Fibroblast of skin of scalp (primary cell): Measurements from ENCODE around the gene VPS51.

Experiments used
- DNase-seq: peaks from one replicate; pipeline ENCODE4 v3.0.0-alpha.2; 2013

VPS51 gene

DNA sequence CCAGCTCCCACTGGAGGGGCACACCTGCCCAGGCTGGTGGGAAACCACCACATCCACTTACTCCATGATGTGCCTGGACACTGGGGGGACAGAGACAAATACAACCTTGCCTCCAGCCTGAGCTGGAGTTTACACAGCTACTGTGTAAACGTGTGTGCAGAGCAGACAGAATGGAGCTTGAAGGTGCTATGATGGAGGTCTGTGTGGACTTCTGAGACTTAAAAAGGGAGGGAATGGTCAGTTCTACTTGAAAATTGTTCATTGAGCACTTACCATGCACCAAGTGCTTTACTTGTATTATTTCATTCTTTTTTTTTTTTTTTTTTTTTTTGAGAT is 23.4 kb upstream of the VPS51 start:
- no peak for DNase-seq

DNA sequence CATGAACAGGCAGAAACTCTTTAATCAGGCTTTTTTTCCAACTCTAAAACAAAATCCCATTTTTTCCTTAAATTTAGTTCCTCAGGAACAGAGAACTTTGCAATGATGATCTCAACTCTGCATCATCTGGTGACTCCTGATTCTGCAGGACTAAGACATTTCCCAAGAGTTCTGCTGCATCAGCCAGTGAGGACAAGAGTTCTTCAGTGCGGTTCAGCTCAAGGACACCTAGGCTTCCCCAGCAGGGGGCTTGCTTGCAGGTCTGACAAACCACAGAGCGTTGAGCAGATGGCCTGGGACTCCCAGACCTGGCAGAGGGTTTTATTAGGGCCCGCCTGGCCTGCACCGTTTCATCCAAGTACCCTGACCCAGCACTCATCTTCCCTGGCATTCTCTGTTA is 18.6 kb upstream of the VPS51 start:
- DNase-seq: no peak

DNA sequence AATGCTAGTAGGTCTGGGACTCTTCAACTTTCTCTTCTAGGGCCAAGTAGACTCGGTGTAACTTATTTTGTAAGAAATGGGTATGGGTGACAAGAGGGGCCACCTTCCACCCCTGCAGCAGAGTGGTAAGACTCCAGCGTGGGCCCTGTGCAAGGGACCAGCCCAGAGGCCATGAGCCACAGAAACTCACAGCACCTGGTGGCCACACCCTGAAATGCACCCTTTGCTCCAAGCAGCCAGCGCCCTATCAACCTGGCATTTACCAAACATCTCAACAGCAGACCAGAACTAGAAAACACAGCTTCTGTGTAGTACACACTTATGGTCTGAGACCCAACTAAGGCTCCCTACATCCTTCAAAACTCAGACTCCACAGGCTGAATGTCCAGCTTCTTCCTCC is 17.9 kb upstream of the VPS51 start:
- DNase-seq: no peak

DNA sequence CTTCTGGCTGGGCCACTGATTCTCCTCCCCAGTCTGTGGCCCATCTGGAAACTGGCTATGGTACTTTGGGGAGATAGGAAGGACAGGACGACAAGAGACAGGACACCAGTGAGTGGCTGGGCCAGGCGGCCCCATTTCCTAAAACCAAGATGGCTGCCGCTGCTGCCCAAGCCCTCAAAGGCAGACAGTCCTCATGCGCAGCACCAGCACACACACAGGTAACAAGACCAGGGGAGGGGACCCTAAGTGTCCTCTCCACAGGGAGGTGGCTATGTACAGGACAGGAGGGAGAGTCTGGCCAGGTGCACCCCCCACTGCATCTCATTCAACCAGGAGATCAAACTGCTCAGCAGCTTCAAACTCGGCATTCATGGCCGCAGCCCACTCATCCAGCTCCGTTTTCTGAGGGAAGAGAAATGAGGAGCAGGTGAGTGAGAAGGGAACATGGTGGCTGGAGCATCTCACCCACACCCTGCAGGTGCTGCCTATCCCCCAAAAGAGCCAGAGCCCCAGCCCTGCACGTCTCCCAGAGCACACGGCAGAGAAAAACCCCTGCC is 17.1 kb upstream of the VPS51 start:
- DNase-seq: no peak

DNA sequence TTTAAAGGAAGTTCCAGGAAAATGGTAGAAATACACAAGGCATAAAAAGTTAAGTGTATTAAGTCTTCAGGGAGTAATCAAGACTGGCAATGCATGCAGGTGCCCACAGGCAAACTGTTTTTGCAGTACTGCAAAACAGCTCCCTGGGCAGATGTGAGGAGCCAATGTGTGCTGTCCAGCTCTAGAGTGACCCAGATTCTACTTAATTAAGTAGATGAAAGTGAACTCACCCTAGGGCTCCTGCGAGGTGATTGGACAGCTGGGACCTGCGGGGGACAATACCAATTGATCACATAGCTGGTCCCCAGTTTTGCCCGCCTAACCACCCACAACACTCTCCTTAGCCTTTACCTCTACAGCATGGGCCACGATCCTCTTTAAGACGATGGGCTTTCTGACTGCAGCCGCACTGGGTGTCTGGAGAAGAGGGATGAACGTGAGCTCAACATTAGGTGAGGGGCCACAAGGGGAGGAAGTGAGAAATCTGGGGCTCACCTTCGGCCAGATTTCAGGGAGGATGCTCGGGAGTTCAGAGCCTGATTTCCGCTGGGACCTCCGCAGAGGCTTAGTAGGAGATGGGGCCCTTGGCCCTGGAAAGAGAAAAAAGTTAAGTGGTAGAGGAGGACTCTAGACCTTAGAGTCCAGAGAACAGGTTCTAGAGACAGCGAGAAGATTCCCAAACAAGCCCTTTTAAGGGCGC is 12.7 kb upstream of the VPS51 start:
- no peak for DNase-seq

DNA sequence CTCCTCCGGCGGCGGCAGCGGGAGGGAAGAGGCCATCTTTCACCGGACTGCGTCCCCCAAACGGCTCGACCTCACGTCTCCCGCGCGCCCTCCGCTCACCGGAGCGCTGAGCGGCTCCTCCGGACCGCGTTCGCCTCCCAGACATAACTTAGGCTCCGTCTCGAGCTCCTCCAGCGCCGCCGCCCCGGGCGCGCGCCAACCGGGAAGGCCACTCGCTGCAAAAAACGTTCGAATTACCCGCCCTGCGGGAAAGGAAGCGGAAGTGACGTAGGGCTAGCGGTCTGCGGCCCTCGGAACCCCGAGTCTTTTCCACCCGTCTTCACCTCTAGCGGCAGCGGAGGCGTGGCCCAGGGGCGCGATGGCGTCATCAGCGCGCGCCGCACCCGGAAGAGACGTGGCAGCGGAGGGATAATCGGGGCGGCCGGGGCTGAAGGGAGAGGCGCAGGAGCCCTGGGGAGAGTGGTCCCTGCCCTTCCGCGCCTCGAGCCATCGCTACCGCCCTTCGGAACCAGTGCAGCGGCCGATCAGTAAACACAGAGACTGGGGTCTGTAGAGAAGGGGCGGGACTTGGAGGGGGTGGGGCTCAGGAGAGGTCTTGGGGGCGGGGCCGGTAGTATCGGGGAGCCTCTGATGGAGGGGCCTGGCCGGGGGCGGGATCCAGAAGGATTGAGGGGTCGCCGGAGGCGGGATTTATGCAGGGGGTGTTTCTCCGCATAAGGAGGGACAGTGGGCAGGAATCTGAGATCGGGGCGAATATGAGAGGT is 12.0 kb upstream of the VPS51 start, which contains the start of the genes CDCA5 and ZFPL1:
Gene CDCA5 (minus strand): TSS at position 207 of the 764 bp plus-strand sequence. CDS start 62 bp downstream, at position 145.
Gene ZFPL1 (plus strand): TSS at position 389 of the 764 bp plus-strand sequence. CDS start 477 bp downstream, outside the sequence.
- peak; percentile 97 for DNase-seq

DNA sequence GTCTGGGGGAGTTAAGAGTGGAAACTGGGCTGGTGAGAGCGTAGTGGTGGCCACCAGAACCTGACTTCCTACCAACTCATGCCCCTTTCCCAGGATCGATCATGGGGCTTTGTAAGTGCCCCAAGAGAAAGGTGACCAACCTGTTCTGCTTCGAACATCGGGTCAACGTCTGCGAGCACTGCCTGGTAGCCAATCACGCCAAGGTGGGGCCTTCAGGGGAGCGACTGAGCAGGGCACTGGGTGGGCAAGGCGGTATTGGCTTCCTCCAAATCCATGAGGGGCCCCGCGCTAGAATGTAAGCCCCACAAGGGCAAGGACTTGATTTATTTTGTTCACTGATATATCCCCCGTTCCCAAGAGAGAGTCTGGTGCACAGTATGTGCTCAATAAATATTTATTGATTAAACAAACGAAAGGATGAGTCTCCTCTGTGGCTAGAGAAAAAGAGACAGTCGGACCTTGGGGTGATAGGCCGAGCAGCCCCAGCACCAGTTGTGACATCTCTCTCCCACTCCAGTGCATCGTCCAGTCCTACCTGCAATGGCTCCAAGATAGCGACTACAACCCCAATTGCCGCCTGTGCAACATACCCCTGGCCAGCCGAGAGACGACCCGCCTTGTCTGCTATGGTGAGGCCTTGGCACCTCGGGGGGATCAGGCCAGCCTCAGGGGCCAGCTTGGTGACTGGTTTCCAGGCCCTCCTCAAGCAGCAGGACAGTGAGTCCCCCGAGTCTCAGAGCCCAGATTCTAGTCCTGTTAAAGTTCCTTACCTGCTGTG is 11.2 kb upstream of the VPS51 start:
- no peak for DNase-seq

DNA sequence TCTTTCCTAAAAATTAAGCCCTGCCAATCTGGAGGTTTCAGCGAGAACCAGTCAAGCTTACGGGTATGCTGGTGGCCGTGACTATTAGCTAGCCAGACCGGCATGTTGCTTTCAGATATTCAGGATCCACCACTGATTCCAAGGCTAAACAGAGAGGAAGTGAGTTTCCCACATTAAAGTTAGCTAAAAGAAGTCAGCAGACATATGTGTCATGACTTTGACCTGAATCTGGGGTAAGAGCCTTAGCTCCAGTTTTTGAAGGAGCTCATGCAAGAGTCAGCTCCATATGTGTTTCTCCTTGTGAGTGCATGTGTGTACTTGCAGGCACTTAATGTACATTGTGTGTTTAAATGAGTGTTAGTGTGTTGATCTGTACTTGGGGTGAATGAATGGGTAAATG is 10.6 kb upstream of the VPS51 start:
- DNase-seq: no peak

DNA sequence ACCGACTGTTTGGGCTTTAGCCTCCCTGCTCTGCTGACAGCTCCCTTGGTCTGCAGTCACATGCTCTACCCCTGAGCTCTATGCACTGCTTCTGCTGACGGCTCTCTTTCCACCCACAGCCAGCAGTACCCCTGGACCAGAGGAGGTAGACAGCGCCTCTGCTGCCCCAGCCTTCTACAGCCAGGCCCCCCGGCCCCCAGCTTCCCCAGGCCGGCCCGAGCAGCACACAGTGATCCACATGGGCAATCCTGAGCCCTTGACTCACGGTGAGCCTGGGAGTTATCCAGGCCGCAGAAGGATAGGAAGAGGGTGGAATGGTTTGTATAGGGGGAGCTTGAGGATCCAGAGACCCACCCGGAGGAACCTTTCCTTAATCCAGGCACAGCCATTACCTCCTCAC is 9.2 kb upstream of the VPS51 start:
- DNase-seq: no peak

DNA sequence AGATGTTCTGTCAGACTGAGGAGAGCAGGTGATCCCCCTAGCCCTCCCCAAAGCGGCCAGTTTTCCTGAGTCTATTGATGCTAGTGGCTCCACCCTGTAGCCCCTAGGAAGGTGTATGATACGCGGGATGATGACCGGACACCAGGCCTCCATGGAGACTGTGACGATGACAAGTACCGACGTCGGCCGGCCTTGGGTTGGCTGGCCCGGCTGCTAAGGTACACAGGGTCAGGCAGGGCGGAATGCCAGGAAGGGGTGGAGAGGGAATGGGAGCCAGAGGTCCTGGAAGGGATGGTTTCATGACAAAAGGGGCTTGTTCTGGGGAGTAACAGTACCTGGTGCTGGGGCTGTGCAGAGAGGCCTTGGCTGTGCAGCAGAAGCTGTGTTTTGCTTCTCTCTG is 8.8 kb upstream of the VPS51 start:
- DNase-seq: no peak

DNA sequence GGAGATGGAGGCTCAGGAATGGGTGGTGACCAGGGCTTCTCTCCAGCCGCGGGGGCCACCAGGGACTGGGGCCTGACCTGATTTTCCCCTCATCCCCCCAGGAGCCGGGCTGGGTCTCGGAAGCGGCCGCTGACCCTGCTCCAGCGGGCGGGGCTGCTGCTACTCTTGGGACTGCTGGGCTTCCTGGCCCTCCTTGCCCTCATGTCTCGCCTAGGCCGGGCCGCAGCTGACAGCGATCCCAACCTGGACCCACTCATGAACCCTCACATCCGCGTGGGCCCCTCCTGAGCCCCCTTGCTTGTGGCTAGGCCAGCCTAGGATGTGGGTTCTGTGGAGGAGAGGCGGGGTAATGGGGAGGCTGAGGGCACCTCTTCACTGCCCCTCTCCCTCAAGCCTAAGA is 8.2 kb upstream of the VPS51 start:
- DNase-seq: no peak

DNA sequence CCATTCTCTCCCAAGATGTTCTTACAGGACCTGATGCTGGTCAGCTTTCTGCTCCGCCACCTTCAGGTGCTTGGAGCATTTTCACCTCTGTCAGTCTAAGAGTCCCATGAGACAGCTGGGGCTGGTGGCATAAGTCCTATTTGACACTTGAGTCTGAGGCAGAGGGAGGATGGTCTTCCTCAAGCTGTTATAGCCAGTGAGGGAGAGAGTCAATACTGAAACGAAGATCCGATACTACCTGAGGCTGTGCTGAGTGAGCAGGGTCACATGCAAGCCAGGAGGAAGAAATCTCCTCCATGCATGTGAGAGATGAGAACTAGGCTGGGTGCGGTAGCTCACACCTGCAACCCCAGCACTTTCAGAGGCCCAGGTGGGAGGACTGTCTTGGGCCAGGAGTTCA is 6.4 kb upstream of the VPS51 start:
- no peak for DNase-seq

DNA sequence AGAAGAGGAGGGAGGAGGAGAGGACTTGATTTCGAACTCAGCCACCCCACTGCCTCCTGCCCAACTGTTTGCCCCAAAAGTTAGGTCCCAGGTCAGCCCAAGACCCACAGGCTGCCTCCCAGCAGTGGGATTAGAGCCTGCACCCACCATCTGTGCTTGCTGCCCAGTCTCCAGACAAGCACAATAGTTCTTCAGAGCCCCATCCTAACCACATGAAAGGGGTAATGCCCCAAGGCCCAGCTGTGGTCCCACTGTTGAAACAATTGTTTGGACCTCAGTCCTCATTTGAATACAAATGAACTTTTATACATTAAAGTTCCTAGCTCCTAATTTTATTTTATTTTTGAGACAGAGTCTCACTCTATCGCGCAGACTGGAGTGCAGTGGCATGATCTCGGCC is 5.4 kb upstream of the VPS51 start:
- DNase-seq: no peak

DNA sequence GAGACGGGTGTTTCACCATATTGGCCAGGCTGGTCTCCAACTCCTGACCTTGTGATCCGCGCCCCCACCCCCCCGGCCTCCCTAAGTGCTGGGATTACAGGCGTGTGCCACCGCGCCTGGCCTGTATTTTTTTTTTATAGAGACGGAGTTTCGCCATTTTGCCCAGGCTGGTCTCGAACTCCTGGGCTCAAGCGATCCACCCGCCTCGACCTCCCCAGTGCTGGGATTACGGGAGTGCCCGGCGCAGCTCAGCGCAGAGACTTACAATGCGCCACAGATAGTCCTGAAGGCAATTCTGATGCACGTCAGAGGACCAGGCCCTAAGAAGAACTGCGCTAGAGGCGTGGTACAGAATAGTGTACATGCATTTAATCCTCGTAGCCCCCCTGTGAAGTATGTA is 587 bp upstream of the VPS51 start:
- DNase-seq: no peak

DNA sequence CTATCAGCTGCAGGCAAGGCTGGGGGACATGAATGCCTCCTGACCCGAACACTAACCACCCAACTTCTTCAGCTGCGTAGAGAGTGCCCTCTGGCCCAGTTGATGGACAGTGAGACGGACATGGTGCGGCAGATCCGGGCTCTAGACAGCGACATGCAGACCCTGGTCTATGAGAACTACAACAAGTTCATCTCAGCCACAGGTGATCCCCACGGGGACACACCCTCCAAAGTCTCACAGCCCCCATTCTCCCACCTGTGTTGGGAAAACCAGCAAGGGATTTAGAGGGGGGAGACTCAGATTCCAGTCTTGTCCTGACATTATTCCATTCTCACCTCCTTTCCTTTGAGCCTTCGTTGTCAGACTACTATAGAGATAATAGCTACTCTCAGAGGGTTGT is 912 bp downstream of the VPS51 start:
- DNase-seq: no peak

DNA sequence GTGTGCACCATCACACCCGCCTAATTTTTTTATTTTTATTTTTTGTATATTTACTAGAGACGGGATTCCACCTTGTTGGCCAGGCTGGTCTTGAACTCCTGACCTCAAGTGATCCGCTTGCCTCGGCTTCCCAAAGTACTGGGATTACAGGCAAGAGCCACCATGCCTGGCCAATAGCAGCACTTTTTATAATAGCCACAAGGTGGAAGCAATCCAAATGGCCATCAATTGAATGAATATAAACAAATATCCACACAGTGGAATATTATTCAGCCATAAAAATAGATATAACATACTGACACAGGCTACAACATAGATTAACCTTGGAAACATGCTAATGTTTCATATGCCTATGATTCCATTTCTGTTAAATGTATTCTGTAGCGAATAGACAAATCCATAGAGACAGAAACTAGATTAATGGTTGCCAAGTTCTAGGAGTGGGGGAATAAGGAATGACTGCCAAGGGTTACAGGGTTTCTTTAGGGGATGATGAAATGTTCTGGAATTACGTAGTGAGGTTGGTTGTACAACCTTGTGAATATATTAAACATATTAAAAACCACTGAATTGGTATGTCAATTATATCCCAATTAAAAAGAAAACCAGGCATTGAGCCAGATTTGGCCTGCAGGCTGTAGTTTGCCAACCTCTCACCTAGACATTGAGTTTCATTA is 4.8 kb downstream of the VPS51 start:
- DNase-seq: no peak

DNA sequence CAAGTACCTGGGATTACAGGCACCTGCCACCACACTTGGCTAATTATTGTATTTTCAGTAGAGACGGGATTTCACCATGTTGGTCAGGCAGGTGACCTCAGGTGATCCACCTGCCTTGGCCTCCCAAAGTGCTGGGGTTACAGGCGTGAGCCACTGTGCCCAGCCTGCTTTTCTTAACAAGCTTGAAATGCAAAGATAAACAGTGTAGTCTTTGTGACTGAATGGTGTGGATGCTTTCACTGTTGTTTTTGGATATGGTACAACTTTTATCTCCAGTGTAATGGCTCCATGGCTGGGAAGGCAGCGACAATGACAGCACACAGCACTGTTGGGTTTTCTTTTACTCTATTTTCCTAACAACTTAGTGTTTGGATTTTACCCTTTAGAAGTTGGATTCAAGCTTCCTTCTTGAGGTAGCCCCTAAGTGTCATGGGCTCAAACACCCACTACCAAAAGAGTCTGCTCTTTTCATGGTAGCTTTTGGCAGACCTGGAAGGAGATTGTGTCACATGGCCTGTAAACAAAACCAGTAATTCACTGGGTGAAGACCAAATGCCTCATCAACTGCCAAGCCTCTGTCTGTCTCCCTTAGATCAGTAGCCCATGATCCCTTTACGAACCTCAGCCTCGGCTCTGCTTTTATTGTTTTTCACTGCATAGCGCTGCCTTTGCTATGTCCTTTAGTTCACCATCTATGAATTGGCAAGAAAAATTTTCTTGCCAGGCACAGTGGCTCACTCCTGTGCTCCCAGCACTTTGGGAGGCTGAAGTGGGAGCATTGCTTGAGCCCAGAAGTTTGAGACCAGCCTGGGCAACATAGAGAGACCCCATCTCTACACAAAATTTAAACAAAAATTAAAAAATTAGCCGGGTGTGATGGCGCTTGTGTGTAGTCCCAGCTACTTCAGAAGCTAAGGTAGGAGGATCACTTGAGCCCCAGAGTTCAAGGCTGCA is 6.4 kb downstream of the VPS51 start:
- DNase-seq: no peak

DNA sequence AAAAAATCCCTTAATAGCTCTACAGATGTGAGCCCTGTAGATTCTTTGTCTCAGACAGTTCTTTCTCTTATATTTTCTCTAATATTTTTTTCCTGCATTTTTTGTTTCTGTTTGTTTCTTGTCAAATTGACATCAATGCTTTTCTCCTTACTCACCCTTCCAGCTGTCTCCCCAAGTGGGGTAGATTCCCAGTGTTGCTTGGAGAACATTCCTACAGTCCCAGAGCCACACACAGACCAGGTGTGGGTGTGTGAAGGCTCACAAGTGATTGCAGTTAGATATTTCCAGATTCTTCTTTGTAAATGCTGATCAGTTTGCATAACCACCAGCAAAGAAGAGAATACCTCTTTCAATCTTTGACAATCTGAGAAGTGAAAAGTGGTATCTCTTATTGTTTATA is 7.5 kb downstream of the VPS51 start:
- no peak for DNase-seq

DNA sequence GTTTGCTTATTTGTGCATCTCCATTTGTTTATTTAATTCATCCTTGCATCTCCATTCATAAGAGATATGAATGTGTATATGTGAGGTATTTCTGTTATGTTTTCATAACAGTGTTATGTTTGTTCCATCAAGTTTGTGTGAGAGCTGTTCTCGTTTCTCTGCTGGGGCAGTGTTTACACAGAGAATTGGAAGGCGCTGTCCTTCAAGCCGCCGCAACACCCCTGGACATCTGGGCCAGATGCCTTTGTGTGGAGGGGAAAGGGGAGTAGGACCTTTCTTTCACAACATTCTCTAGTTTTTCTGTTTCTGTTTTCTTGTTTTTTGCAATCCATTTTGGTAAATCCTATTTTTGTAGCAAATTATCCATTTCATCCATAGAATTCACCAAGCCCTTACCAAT is 8.6 kb downstream of the VPS51 start:
- DNase-seq: no peak

DNA sequence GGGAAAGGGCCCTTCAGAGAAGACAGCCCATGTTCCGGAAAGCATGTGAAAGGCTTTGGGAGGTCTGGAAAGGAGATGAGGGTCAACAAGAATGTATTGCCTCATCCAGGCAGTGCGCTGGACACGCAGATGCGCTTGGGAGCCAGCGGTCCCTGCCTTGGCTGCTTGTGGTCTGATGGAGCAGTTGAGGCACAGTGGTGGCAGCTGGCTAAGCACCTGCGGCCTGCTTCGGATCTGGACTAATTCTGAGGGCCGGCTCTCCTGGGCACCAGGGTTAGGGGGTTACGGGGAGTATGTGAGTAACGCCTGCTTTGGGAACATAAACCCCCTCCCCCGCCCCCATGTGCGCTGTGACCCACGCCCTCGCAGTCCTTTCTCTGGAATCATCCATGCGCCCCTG is 11.1 kb downstream of the VPS51 start:
- DNase-seq: no peak

DNA sequence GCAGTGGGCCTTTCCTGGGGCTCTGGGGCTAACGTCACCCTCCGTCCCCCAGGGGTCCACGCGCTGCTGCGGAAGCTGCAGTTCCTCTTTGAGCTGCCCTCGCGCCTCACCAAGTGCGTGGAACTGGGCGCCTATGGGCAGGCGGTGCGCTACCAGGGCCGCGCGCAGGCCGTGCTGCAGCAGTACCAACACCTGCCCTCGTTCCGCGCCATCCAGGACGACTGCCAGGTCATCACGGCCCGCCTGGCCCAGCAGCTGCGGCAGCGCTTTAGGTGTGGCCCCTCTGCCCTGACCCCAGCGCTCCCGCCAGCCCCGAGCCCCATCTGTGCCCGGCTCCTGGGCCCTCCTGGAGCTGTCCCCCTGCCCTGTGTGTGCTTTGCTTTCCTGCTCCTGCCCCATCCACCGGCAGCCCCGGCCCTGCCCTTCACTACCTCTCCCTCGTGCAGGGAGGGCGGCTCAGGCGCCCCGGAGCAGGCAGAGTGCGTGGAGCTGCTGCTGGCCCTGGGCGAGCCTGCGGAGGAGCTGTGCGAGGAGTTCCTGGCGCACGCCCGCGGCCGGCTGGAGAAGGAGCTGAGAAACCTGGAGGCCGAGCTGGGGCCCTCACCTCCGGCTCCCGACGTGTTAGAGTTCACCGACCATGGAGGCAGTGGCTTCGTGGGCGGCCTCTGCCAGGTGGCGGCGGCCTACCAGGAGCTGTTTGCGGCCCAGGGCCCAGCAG is 11.9 kb downstream of the VPS51 start:
- no peak for DNase-seq
